K562 (cell line): ENCODE measurements around the gene PRKAR1B. TPM values are rescaled to one million over a fixed set of nuclear protein-coding genes. Genes with fewer than 3 reads are reported as not detected.
A peak's percentile ranks its signal among the peaks of the same experiment; 100 is the strongest.

Experiments
- ATAC-seq: fragments of 200-7000 bp; cut with Tn5 transposase; 3 replicates; pipeline ENCODE4 v1.9.1; 2020; ENCODE audit warnings: moderate library complexity
- BruUV-seq: library from RNA; stranded (reverse); fragments of 400-500 nt; replicated peaks from 2 replicates; lab custom pipeline; 2021; lab: Mats Ljungman, UMichigan
- CTCF ChIA-PET: fragments of 300-600 bp; formaldehyde crosslinking; extraction: SDS; loops from one replicate; lab custom pipeline; 2021; ENCODE audit warnings: low intra/inter-chr PET ratio; lab: Yijun Ruan, JAX
- POLR2A ChIA-PET: fragments of 300-600, 350-650 bp; sonication (Branson Sonifier 250); formaldehyde crosslinking; extraction: SDS; loops from one replicate; lab custom pipeline; 2021; ENCODE audit warnings: antibody characterized with exemption, inconsistent platforms; lab: Yijun Ruan, JAX
- DNase-seq, 4 experiments: peaks; one replicate each; pipeline versions ENCODE4 v3.0.0 to v3.0.0-alpha.2; 2011 to 2018; ENCODE audit warnings: low spot score in 3 of 4, mixed read lengths in 3 of 4; ENCODE audit errors: extremely low read depth in 1 of 4
- FAIRE-seq: peaks from 2 replicates; lab custom pipeline; 2011; peaks lifted over from hg19 to GRCh38; lab: Jason Lieb, UNC
- H2AFZ ChIP-seq: 2 replicates; pipeline ENCODE4 v1.6.0; 2011; ENCODE audit warnings: low read depth, low read length, control low read depth, inconsistent platforms
- H3K27ac ChIP-seq: fragments of 200-600 bp; 3 replicates; pipeline ENCODE4 v1.8.0; 2011; ENCODE audit warnings: low read depth, mild to moderate bottlenecking, control low read depth, inconsistent platforms, low read length, moderate library complexity, mixed read lengths; ENCODE audit errors: extremely low read depth
- H3K27me3 ChIP-seq, 2 experiments: fragments of 300-600 bp in 1 of 2; 2 replicates in 1 of 2; 3 replicates in 1 of 2; pipeline versions ENCODE4 v1.6.0 to v1.8.0; 2011; ENCODE audit warnings: inconsistent platforms in 2 of 2, low read length in 2 of 2, mild to moderate bottlenecking in 1 of 2, mixed read lengths in 1 of 2, moderate library complexity in 1 of 2; ENCODE audit not compliant: control insufficient read depth in 2 of 2, insufficient read depth in 2 of 2
- H3K36me3 ChIP-seq: fragments of 300-600 bp; 3 replicates; pipeline ENCODE4 v1.8.0; 2011; ENCODE audit warnings: mild to moderate bottlenecking, low read length, inconsistent platforms; ENCODE audit not compliant: control insufficient read depth, insufficient read depth
- H3K4me1 ChIP-seq, 2 experiments: fragments of 200-600 bp in 1 of 2; replicated peaks in 1 of 2; 2 replicates in 1 of 2; 3 replicates in 1 of 2; pipeline versions ENCODE4 v1.5.1 to v1.8.0; 2011; ENCODE audit warnings: inconsistent platforms in 2 of 2, low read length in 2 of 2, mild to moderate bottlenecking in 1 of 2, mixed read lengths in 1 of 2, moderate library complexity in 1 of 2; ENCODE audit not compliant: control insufficient read depth in 2 of 2, insufficient read depth in 2 of 2
- H3K4me2 ChIP-seq: 2 replicates; pipeline ENCODE4 v1.6.1; 2011; ENCODE audit warnings: low read length, control low read depth, inconsistent platforms, mixed read lengths; ENCODE audit not compliant: insufficient read depth
- H3K4me3 ChIP-seq: fragments of 200-600 bp; sonication (generic), shearing (Covaris generic); 2 replicates; pipeline ENCODE4 v1.5.1; 2016; ENCODE audit warnings: control low read depth, inconsistent platforms
- H3K79me2 ChIP-seq: fragments of 200-600 bp; 3 replicates; pipeline ENCODE4 v1.8.0; 2011; ENCODE audit warnings: low read length, inconsistent platforms; ENCODE audit not compliant: control insufficient read depth, insufficient read depth
- H3K9ac ChIP-seq, 2 experiments: 2 replicates each; pipeline versions ENCODE4 v1.6.0 to v1.6.1; 2011; ENCODE audit warnings: low read depth in 2 of 2, low read length in 2 of 2, control low read depth in 1 of 2, inconsistent platforms in 1 of 2, mild to moderate bottlenecking in 1 of 2, mixed read lengths in 1 of 2; ENCODE audit not compliant: insufficient read depth in 1 of 2
- H3K9me1 ChIP-seq: one replicate; pipeline ENCODE4 v1.6.0; 2011; ENCODE audit warnings: inconsistent platforms, mild to moderate bottlenecking, low read length, moderate library complexity; ENCODE audit not compliant: control insufficient read depth, insufficient read depth
- H3K9me3 ChIP-seq: replicated peaks from 2 replicates; pipeline ENCODE4 v1.5.1; 2011; ENCODE audit warnings: low read depth, low read length, inconsistent platforms; ENCODE audit not compliant: control insufficient read depth, insufficient read depth
- H4K20me1 ChIP-seq: replicated peaks from 2 replicates; pipeline ENCODE4 v1.6.1; 2011; ENCODE audit warnings: low read length, inconsistent platforms, mixed read lengths; ENCODE audit not compliant: control insufficient read depth, insufficient read depth
- BDP1 ChIP-seq: IDR thresholded peaks from 3 replicates; pipeline ENCODE4 v1.6.1; 2011; ENCODE audit not compliant: insufficient read length, insufficient read depth
- CBX3 ChIP-seq, 2 experiments: IDR thresholded peaks; 1 replicate in 1 of 2; 2 replicates in 1 of 2; pipeline ENCODE4 v1.6.1; 2012; ENCODE audit warnings: inconsistent platforms in 2 of 2, low read length in 2 of 2, borderline replicate concordance in 1 of 2, control low read depth in 1 of 2
- CBX5 ChIP-seq: IDR thresholded peaks from 2 replicates; pipeline ENCODE4 v1.6.1; 2014; ENCODE audit warnings: low read depth, borderline replicate concordance
- COPS2 ChIP-seq: fragments of 450-650 bp; conservative IDR thresholded peaks from 2 replicates; pipeline ENCODE4 v1.6.1; 2016; ENCODE audit warnings: mild to moderate bottlenecking, moderate library complexity
- IFI16 ChIP-seq: fragments of 250-450 bp; sonication (Bioruptor Pico); IDR thresholded peaks from 2 replicates; pipeline ENCODE4 v2.1.2; 2022; ENCODE audit warnings: mild to moderate bottlenecking, inconsistent platforms
- MNT ChIP-seq, 2 experiments: fragments of 450-650 bp; conservative IDR thresholded peaks; 2 replicates each; pipeline ENCODE4 v1.6.1; 2017; ENCODE audit warnings: mild to moderate bottlenecking in 2 of 2, moderate library complexity in 2 of 2
- RBBP5 ChIP-seq: fragments of 200-600 bp; sonication (generic); IDR thresholded peaks from 2 replicates; pipeline ENCODE4 v1.6.1; 2012; ENCODE audit warnings: borderline replicate concordance, mild to moderate bottlenecking, low read length, control low read depth, inconsistent platforms; ENCODE audit not compliant: insufficient read depth, poor library complexity, severe bottlenecking
- SIX5 ChIP-seq, 2 experiments: IDR thresholded peaks; 2 replicates each; pipeline ENCODE4 v1.6.1; 2011; ENCODE audit warnings: low read length in 2 of 2, borderline replicate concordance in 1 of 2, low read depth in 1 of 2, mild to moderate bottlenecking in 1 of 2, moderate library complexity in 1 of 2; ENCODE audit not compliant: insufficient read depth in 1 of 2
- TRIM24 ChIP-seq, 2 experiments: fragments of 450-650 bp; IDR thresholded peaks; 2 replicates each; pipeline ENCODE4 v1.6.1; 2016
- ZBTB11 ChIP-seq, 3 experiments: fragments of 200-800 bp in 1 of 3; fragments of 250-450 bp in 1 of 3; fragments of 450-650 bp in 1 of 3; sonication (Bioruptor Pico) in 1 of 3; sonication (Bioruptor generic) in 1 of 3; formaldehyde crosslinking in 1 of 3; IDR thresholded peaks; 2 replicates each; pipeline versions ENCODE4 v1.6.1 to v1.8.0; 2016 to 2022; ENCODE audit warnings: mild to moderate bottlenecking in 2 of 3, missing genetic modification characterization in 2 of 3, missing compliant biosample characterization in 1 of 3, moderate library complexity in 1 of 3
- ZBTB17 ChIP-seq: fragments of 450-650 bp; formaldehyde crosslinking; IDR thresholded peaks from 2 replicates; pipeline ENCODE4 v1.4.0; 2020; ENCODE audit warnings: mild to moderate bottlenecking
- ZNF280A ChIP-seq: fragments of 450-650 bp; IDR thresholded peaks from 2 replicates; pipeline ENCODE4 v1.6.1; 2018; ENCODE audit warnings: mild to moderate bottlenecking, low read depth; ENCODE audit not compliant: partially characterized antibody
- ZNF324 ChIP-seq: fragments of 250-450 bp; sonication (Bioruptor Pico); IDR thresholded peaks from 2 replicates; pipeline ENCODE4 v1.4.0; 2020; ENCODE audit warnings: mild to moderate bottlenecking
- in situ Hi-C: fragments of 300-500 bp; cut with MboI; formaldehyde crosslinking; loops from 4 replicates; pipeline ENCODE4 v1.15.0; 2018; ENCODE audit warnings: inconsistent platforms, mixed read lengths
- intact Hi-C: fragments of 100-400 bp; cut with micrococcal nuclease; formaldehyde crosslinking; loops from 2 replicates; pipeline ENCODE4 v1.14.2; 2022
- polyA plus RNA-seq, 8 experiments: library from polyadenylated mRNA; depleted of rRNA in 4 of 8; stranded (reverse) in 5 of 8; unstranded in 3 of 8; fragments of >200 nt; fragmentation: Nextera tagmentation in 2 of 8; fragmentation: Illumina TruSeq in 1 of 8; extraction: Ambion mirVana in 2 of 8; extraction: Trizol in 1 of 8; gene quantifications; 2 replicates each; pipeline versions ENCODE4 v1.2.1 to v1.2.3, GENCODE V29; 2011 to 2014; ENCODE audit warnings: inconsistent platforms in 1 of 8, missing spikeins in 1 of 8
- total RNA-seq, 7 experiments: library from RNA; depleted of rRNA in 6 of 7; stranded (reverse); fragments of >200 nt in 6 of 7; fragmentation: Illumina TruSeq in 2 of 7; extraction: Trizol in 2 of 7; gene quantifications; 2 replicates each; pipeline versions ENCODE4 v1.2.1 to v1.2.3, GENCODE V29; 2011 to 2021; ENCODE audit warnings: low replicate concordance in 1 of 7

Gene PRKAR1B
- total and polyA plus RNA-seq, 9 of the 15 experiments (the other 6 are each of a cell fraction or from before 2014, with no cell fraction given): 0.99 to 30.5 (median 12.7) TPM

- no peak for TF ChIP-seq ZBTB11 (CRISPR knock-in tag; IDR thresholded peaks at IDR 0.05)
- TF ChIP-seq COPS2: no peak
- no peak for TF ChIP-seq BDP1
- TF ChIP-seq RBBP5: no peak
- no peak for TF ChIP-seq ZBTB17 (CRISPR knock-in tag)
Measured at GRCh38 chr7:621572-622285, 105.4 kb downstream of the PRKAR1B start (continued).

GRCh38 chr7:620885-621284 lies 106.2 kb downstream of the PRKAR1B start:
- Histone ChIP-seq H3K4me3 (no peak overlapping the region), H3K27me3 (no peaks in the 10 kb centered on the region), H4K20me1 (no peaks in the 10 kb centered on the region), H3K4me2 (no peak overlapping the region), H3K9me3 (peaks cover 20% of the 10 kb centered on the region), H3K9me1 (no peaks in the 10 kb centered on the region), H3K4me1 (peaks cover 5 to 15% of the 10 kb centered on the region in 2 experiments; a peak in 3 of 5 replicates), H2AFZ (no peak overlapping the region), H3K36me3 (no peaks in the 10 kb centered on the region; the same call in 2 of the 3 replicates), H3K9ac (no peak overlapping the region), H3K27ac (no peak overlapping the region), H3K79me2 (peaks cover 6% of the 10 kb centered on the region; the same call in 1 of the 3 replicates)
- POLR2A ChIA-PET: no interaction called here
- CTCF ChIA-PET: no interaction called here
- BruUV-seq: no TSS peak
- DNase-seq (peak in 3 of 4 experiments; percentile 27 to 43 (median 39)), ATAC-seq (0 out of 3 replicates have a peak, but pooled peaks have one; percentile 23), FAIRE-seq (peak; percentile 11)
- intact Hi-C loops (no loop called here), in situ Hi-C loops (no loop called here)
- TF ChIP-seq IFI16 (CRISPR knock-in tag): no peak
- TF ChIP-seq ZNF324 (CRISPR knock-in tag): peak; percentile 100
- TF ChIP-seq CBX5: peak; percentile 72; the same call in 1 of the 2 replicates
- no peak for TF ChIP-seq MNT (conservative IDR thresholded peaks at IDR 0.05)
- TF ChIP-seq ZNF280A: peak; percentile 18
- peak; percentile 10 to 63; a peak in 1 of 4 replicates for TF ChIP-seq TRIM24 (IDR thresholded peaks at IDR 0.05)
- no peak for TF ChIP-seq SIX5 (IDR thresholded peaks at IDR 0.05; ENCODE audit: borderline replicate concordance in 1 of 2, insufficient read depth in 1 of 2, low read depth in 1 of 2, low read length in 2 of 2)
- TF ChIP-seq CBX3 (IDR thresholded peaks at IDR 0.05; ENCODE audit: borderline replicate concordance in 1 of 2, low read length in 2 of 2): peak in 1 of 2 experiments; percentile 93; a peak in 2 of 3 replicates
